OCI-LY7 (cell line): ENCODE data around the gene HTT. TPM values are rescaled to one million over a fixed set of nuclear protein-coding genes. Genes with fewer than 3 reads are reported as not detected.

Source experiments
- BruUV-seq: library from RNA; stranded (reverse); fragments of 400-500 nt; replicated peaks from 2 replicates; lab custom pipeline; 2021; lab: Mats Ljungman, UMichigan
- CTCF ChIA-PET: fragments of 300-600 bp; sonication (Branson Sonifier 250); formaldehyde crosslinking; loops from one replicate; lab custom pipeline; 2022; ENCODE audit warnings: antibody characterized with exemption; ENCODE audit not compliant: unreplicated experiment; lab: Charles Lee
- POLR2A ChIA-PET: fragments of 300-600 bp; sonication (Branson Sonifier 250); formaldehyde crosslinking; loops from one replicate; lab custom pipeline; 2022; ENCODE audit warnings: antibody characterized with exemption; lab: Charles Lee
- DNase-seq: peaks from one replicate; pipeline ENCODE4 v3.0.0-alpha.2; 2015; ENCODE audit warnings: low spot score
- H2AFZ ChIP-seq: fragments of 200-600 bp; sonication (generic), shearing (Covaris generic); 2 replicates; pipeline ENCODE4 v1.6.1; 2014; ENCODE audit warnings: mild to moderate bottlenecking, antibody characterized with exemption, low read length, moderate library complexity
- H3K27ac ChIP-seq: fragments of 200-600 bp; sonication (generic); 2 replicates; pipeline ENCODE4 v1.5.1; 2014; ENCODE audit warnings: mixed run types, low read depth, mild to moderate bottlenecking, moderate library complexity, low read length, inconsistent platforms; ENCODE audit not compliant: poor library complexity, severe bottlenecking
- H3K36me3 ChIP-seq: fragments of 200-600 bp; sonication (generic); 2 replicates; pipeline ENCODE4 v1.6.1; 2014; ENCODE audit warnings: mild to moderate bottlenecking, antibody characterized with exemption, low read length, moderate library complexity, mixed read lengths; ENCODE audit not compliant: insufficient read depth
- H3K4me1 ChIP-seq: fragments of 200-600 bp; sonication (generic); 2 replicates; pipeline ENCODE4 v1.5.1; 2014; ENCODE audit warnings: mild to moderate bottlenecking, low read length; ENCODE audit not compliant: insufficient read depth, poor library complexity, severe bottlenecking
- H3K4me2 ChIP-seq: fragments of 200-600 bp; sonication (generic); 2 replicates; pipeline ENCODE4 v1.6.1; 2014; ENCODE audit warnings: mild to moderate bottlenecking, low read length
- H3K4me3 ChIP-seq: fragments of 200-600 bp; sonication (generic); 2 replicates; pipeline ENCODE4 v1.5.1; 2014; ENCODE audit warnings: mild to moderate bottlenecking, low read depth, low read length; ENCODE audit not compliant: poor library complexity, severe bottlenecking
- H3K79me2 ChIP-seq: fragments of 200-600 bp; sonication (generic); 2 replicates; pipeline ENCODE4 v1.6.1; 2016; ENCODE audit warnings: low read depth, mild to moderate bottlenecking, low read length, moderate library complexity, mixed read lengths; ENCODE audit not compliant: insufficient read depth
- H3K9me2 ChIP-seq: fragments of 200-600 bp; sonication (generic); 2 replicates; pipeline ENCODE4 v1.6.1; 2016; ENCODE audit warnings: mild to moderate bottlenecking, low read length, mixed read lengths; ENCODE audit not compliant: insufficient read depth
- H3K9me3 ChIP-seq: fragments of 200-600 bp; sonication (generic); 2 replicates; pipeline ENCODE4 v1.6.1; 2014; ENCODE audit warnings: mild to moderate bottlenecking, mixed run types, low read length, mixed read lengths
- H4K20me1 ChIP-seq: fragments of 200-600 bp; sonication (generic); 2 replicates; pipeline ENCODE4 v1.6.1; 2014; ENCODE audit warnings: mild to moderate bottlenecking, antibody characterized with exemption, low read length, moderate library complexity, mixed read lengths; ENCODE audit not compliant: insufficient read depth
- CTCF ChIP-seq: fragments of 200-600 bp; sonication (generic); conservative IDR thresholded peaks from 2 replicates; pipeline ENCODE4 v1.5.1; 2014; ENCODE audit warnings: mild to moderate bottlenecking, antibody characterized with exemption, low read length, moderate library complexity, mixed read lengths
- EZH2phosphoT487 ChIP-seq: fragments of 200-600 bp; sonication (generic); IDR thresholded peaks from 2 replicates; pipeline ENCODE4 v1.6.1; 2018; ENCODE audit warnings: low read depth, borderline replicate concordance, mild to moderate bottlenecking, mixed run types, antibody characterized with exemption, low read length, moderate library complexity, mixed read lengths
- intact Hi-C: fragments of 100-400 bp; cut with micrococcal nuclease; formaldehyde crosslinking; loops from one replicate; pipeline ENCODE4 v1.10.0; 2022; ENCODE audit not compliant: unreplicated experiment
- total RNA-seq, 2 experiments: library from RNA; depleted of rRNA in 1 of 2; stranded (reverse); fragments of >200 nt in 1 of 2; shearing (Covaris generic) in 1 of 2; gene quantifications; 2 replicates each; pipeline ENCODE4 v1.2.3, GENCODE V29; 2014 to 2022

Gene HTT
- total RNA-seq, 2 experiments from 2014 or later = 36.4 to 91.3 TPM

GRCh38 chr4:3215733-3216132 lies 141.3 kb downstream of the HTT start:
- Histone ChIP-seq H3K27ac (no peak overlapping the region), H3K4me2 (no peak overlapping the region), H3K4me1 (no peaks in the 10 kb centered on the region), H3K9me3 (no peaks in the 10 kb centered on the region), H4K20me1 (no peaks in the 10 kb centered on the region), H3K4me3 (no peak overlapping the region), H3K9me2 (no peaks in the 10 kb centered on the region), H2AFZ (no peak overlapping the region), H3K79me2 (no peaks in the 10 kb centered on the region), H3K36me3 (peaks cover 84% of the 10 kb centered on the region)
- ChIA-PET CTCF (no interaction called here), POLR2A (no interaction called here)
- intact Hi-C loops = no loop called here
- no peak for DNase-seq
- TF ChIP-seq CTCF = no peak
- TF ChIP-seq EZH2phosphoT487 = no peak
- BruUV-seq = TSS peak; percentile 17

GRCh38 chr4:3217266-3217665 lies 142.8 kb downstream of the HTT start:
- intact Hi-C loops = no loop called here
- H3K36me3 ChIP-seq = peaks cover 93% of the 10 kb centered on the region
- ChIA-PET CTCF (no interaction called here), POLR2A (no interaction called here)
- no peak for TF ChIP-seq CTCF
- no peak for TF ChIP-seq EZH2phosphoT487
- no peaks in the 10 kb centered on the region for H3K9me3 ChIP-seq
- no peak overlapping the region for H2AFZ ChIP-seq
- BruUV-seq = no TSS peak
- DNase-seq = no peak
- H3K79me2 ChIP-seq = no peaks in the 10 kb centered on the region
- H3K9me2 ChIP-seq = no peaks in the 10 kb centered on the region
- no peak overlapping the region for H3K27ac ChIP-seq
- H3K4me2 ChIP-seq = no peak overlapping the region
- H3K4me3 ChIP-seq = no peak overlapping the region
- no peaks in the 10 kb centered on the region for H4K20me1 ChIP-seq
- no peaks in the 10 kb centered on the region for H3K4me1 ChIP-seq

GRCh38 chr4:3217771-3218170 lies 143.3 kb downstream of the HTT start:
- no TSS peak for BruUV-seq
- H3K9me2 ChIP-seq = no peaks in the 10 kb centered on the region
- TF ChIP-seq CTCF = no peak
- no peak for TF ChIP-seq EZH2phosphoT487

More at GRCh38 chr4:3217771-3218170, 143.3 kb downstream of the HTT start:
- no peak for DNase-seq
- intact Hi-C loops = no loop called here
- no peak overlapping the region for H3K4me3 ChIP-seq
- peaks cover 93% of the 10 kb centered on the region for H3K36me3 ChIP-seq
- H2AFZ ChIP-seq = no peak overlapping the region
- H3K79me2 ChIP-seq = no peaks in the 10 kb centered on the region
- no peaks in the 10 kb centered on the region for H3K4me1 ChIP-seq
- no peaks in the 10 kb centered on the region for H3K9me3 ChIP-seq
- H4K20me1 ChIP-seq = no peaks in the 10 kb centered on the region
- no peak overlapping the region for H3K27ac ChIP-seq
- ChIA-PET CTCF (no interaction called here), POLR2A (interaction anchor here (0.7 kb wide), 2 partner anchors 1022 to 1768 kb away, joined by 3 read pairs; no protein-coding TSS in a partner anchor)
- H3K4me2 ChIP-seq = no peak overlapping the region
